ENCODE measurements around the gene METTL27.
"Not testable (repeated sequence)": the region's sequence is repeated elsewhere in the genome, so short reads cannot be mapped to it uniquely, and the experiment has no call there.

Gene METTL27

GRCh38 chr7:73817121-73817520, 25.2 kb downstream of the METTL27 start:
- DNase-seq = no peak

- DNase-seq = no peak
Measured at GRCh38 chr7:73815436-73815835, 26.9 kb downstream of the METTL27 start.

GRCh38 chr7:73812996-73813395, 29.3 kb downstream of the METTL27 start:
- no peak for DNase-seq

- peak; percentile 39 to 44 for DNase-seq
Measured at GRCh38 chr7:73811760-73812168, 30.6 kb downstream of the METTL27 start.

GRCh38 chr7:73810998-73811360, 31.3 kb downstream of the METTL27 start:
- no peak for DNase-seq

GRCh38 chr7:73809467-73809951, 32.8 kb downstream of the METTL27 start:
- no peak for DNase-seq

GRCh38 chr7:73802459-73802858, 39.9 kb downstream of the METTL27 start:
- DNase-seq = no peak

- DNase-seq = no peak
Measured at GRCh38 chr7:73801577-73801976, 40.7 kb downstream of the METTL27 start.

- DNase-seq = no peak
Measured at GRCh38 chr7:73799282-73800141, 42.8 kb downstream of the METTL27 start.

GRCh38 chr7:73797176-73797575, 45.1 kb downstream of the METTL27 start:
- not testable (repeated sequence) for DNase-seq

GRCh38 chr7:73796656-73797055, 45.7 kb downstream of the METTL27 start:
- not testable (repeated sequence) for DNase-seq

- DNase-seq = not testable (repeated sequence)
Measured at GRCh38 chr7:73795188-73795587, 47.1 kb downstream of the METTL27 start.

GRCh38 chr7:73791170-73791690, 51.1 kb downstream of the METTL27 start:
- not testable (repeated sequence) for DNase-seq

- DNase-seq = no peak
Measured at GRCh38 chr7:73789051-73789450, 53.3 kb downstream of the METTL27 start.

- DNase-seq = not testable (repeated sequence)
Measured at GRCh38 chr7:73787786-73788048, 54.6 kb downstream of the METTL27 start.

- DNase-seq = no peak
Measured at GRCh38 chr7:73786588-73786987, 55.7 kb downstream of the METTL27 start.

Measured in activated CD4-positive, alpha-beta T cell treated with anti-CD3 and anti-CD28 coated beads for 4 hours (primary cell).